HG03095 (cell line): ENCODE data around the gene CLRN3.

Source experiments
- ATAC-seq: cut with Tn5 transposase; IDR thresholded peaks from one replicate; pipeline ENCODE4 v1.9.1; 2021; ENCODE audit warnings: moderate library complexity; ENCODE audit not compliant: unreplicated experiment

Gene CLRN3

GRCh38 chr10:127892743-127893142 lies at the start of gene CLRN3:
TSS of gene CLRN3 (minus strand) at chr10:127892941. CDS start at chr10:127892784, 157 bp downstream.
- ATAC-seq = no peak

GRCh38 chr10:127940866-127941640 lies 48.3 kb upstream of the CLRN3 start:
- no peak for ATAC-seq

GRCh38 chr10:127939786-127940330 lies 47.1 kb upstream of the CLRN3 start:
- ATAC-seq = no peak

DNA sequence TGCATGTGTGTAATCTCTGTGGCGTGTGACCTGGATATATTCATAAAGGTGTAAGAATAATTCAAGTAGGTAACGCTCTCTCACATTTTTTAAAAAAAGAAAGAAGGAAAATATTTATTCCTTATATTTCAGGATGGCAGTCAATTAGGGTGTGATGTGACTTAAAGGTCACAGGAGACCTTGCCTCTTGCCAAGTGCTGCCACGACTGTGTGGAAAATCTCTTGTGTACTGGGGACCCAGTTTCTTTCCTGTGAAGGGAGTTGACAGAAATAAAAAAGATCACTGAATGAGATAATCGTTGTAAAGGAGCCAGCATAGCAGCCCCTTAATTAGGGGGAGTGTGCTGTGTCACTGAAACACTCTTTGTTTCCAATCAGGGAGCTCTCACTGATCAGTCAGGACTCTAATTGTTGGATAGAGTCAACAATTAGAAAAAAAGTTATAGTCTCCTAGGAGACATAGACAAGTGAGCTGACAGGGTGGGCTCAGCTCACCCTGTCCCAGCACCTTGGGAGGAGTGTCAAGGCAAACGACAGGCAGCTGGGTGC lies 45.2 kb upstream of the CLRN3 start:
- ATAC-seq = no peak

GRCh38 chr10:127937069-127937468 lies 44.3 kb upstream of the CLRN3 start:
- no peak for ATAC-seq

DNA sequence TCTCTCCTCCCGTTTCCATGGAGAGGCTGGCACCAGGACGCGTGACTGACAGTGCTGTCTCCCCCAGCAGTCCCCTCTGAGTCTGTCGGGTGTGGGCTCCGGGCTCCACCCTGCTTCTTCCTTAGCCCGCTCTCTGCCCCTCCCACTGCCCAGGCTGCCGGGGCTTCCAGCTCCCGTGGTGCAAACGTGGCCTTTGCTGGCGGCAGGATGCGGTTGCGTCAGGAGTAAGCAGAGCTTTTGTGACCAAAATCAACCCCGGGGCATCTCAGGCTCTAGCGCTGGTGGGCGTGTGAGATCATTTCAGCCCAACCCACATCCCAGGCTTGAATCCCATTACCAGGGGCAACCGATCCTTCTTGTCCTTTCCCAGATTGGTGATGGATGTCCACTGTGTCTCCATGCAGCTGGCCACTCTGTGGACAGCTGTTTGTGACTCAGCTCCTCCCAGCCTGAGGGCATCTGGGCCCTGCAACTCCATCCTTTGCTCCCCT lies 42.4 kb upstream of the CLRN3 start:
- no peak for ATAC-seq

- ATAC-seq = no peak
These were observed 41.6 kb upstream of the CLRN3 start for GRCh38 chr10:127934383-127934782.

DNA sequence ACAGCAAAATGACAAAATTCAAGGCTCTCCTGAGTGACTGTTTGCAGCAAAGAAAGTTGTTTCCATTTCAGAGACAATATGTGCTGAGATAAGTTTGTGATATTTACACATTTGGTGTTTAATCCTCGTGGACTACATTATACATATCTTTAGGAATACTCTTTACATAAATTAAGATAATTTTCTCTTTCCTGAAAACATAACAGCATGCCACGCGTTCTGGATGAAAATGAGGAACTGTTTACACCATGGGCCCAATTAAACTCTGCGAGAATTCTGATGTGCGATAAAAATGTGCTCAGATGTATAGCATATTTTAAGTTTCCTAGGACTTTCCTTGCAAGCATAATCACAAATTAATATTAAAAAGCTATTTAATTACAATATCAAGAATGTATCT lies 40.5 kb upstream of the CLRN3 start:
- ATAC-seq = no peak

- no peak for ATAC-seq
These were observed 40.0 kb upstream of the CLRN3 start for GRCh38 chr10:127932521-127933270.

DNA sequence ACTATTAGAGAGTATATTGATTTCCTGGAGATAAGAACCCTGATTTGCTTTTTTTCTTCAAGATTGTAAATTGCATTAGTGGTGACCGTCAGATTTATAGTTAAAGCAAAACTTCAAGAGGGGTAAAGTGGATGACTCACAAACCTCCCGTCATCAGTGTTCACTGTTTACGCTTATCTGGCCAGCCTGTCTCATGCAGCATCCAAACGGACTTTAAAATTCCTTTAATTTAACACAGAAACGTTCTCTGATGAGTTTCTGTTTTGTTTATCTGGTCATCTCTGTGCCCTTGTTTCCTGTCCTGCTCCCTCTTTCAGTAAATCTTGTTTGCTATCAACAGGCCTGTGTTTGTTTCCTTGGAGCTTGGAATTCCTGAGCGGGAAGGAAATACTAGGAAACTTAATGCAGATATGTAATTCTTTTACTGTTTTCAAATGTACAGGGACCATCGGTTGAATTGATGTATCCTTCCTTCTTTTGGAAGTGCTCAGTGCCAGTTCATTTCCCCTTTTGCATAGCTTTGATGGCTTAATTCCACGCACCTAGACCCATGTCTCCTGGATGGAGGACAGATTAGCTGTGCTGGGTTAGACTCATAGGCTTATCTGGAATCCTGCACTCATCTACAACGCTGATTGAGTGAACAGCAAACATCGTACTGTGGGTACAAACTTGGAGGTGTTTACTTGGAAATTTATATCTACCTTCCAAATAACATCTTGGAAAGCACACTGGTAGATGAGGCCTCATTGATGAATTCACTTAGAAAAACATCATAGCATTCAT lies 35.5 kb upstream of the CLRN3 start:
- ATAC-seq = no peak

GRCh38 chr10:127926455-127926854 lies 33.7 kb upstream of the CLRN3 start:
- no peak for ATAC-seq

GRCh38 chr10:127925471-127926207 lies 32.9 kb upstream of the CLRN3 start:
- no peak for ATAC-seq

DNA sequence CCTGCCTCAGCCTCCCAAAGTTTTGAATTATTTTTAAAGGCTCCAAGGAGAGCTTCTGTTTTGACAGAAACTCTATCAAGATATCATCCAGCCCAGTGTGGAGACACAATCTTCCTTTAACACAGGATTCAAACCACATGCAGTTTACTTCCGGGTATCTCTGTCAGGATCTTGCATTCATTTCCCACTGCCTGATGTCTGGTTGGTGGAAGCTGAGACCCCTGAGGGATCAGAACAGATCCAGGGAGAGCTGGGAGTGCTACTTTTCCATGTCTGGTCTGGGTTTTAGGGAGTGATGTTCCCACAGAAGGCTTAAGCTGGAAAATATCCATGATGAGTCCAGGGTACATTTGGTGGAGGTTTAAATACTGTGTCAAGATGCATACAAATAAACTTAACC lies 30.9 kb upstream of the CLRN3 start:
- no peak for ATAC-seq

DNA sequence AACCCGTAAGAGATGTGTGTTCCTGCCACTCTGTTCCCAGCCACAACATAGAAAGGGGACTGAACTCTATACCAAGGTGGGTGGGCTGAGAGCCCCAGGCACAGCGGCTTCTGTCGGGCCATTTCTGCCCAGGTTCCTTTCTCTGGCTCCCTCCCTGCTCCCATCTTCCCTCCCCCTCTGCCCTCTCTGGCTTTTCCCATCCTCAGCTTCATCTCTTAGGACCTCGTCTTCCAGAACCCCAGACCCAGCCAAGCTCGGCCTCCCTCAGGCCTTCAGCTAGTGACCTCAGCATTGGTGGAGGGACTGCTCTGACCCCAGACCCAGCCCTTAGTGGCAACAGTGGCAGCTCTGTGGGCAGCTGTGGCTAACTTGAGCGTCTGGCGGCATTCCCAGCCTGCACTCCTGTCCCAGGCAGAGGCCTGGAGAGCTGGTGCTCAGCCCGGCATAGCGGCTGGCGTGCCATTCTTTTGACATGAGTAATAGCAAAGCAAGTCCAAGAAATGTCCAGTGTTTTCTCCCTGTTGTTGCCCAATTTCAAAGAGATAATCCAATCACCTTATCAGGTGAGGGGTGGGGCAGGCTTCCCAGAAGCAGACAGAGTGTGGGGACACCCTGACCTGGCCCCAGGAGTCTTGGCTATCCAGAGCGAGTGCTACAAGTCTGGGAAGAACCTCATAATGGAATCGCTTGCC lies 30.1 kb upstream of the CLRN3 start:
- ATAC-seq = no peak

GRCh38 chr10:127922206-127922605 lies 29.5 kb upstream of the CLRN3 start:
- ATAC-seq = no peak

GRCh38 chr10:127921753-127922145 lies 29.0 kb upstream of the CLRN3 start:
- ATAC-seq = no peak

- ATAC-seq = no peak
These were observed 28.5 kb upstream of the CLRN3 start for GRCh38 chr10:127921075-127921752.

- no peak for ATAC-seq
These were observed 27.7 kb upstream of the CLRN3 start for GRCh38 chr10:127920306-127921074.
